Activated naive CD8-positive, alpha-beta T cell treated with anti-CD3 and anti-CD28 coated beads, Interleukin-2, amount 50 U/mL, for 16 hours (primary cell): ENCODE results near the gene YIPF2.
"Not testable (repeated sequence)": the region's sequence is repeated elsewhere in the genome, so short reads cannot be mapped to it uniquely, and the experiment has no call there.

Experiments used
- DNase-seq: peaks from one replicate; pipeline ENCODE4 v3.0.0-alpha.2; 2020; ENCODE audit warnings: low read depth, low spot score

Gene YIPF2

DNA sequence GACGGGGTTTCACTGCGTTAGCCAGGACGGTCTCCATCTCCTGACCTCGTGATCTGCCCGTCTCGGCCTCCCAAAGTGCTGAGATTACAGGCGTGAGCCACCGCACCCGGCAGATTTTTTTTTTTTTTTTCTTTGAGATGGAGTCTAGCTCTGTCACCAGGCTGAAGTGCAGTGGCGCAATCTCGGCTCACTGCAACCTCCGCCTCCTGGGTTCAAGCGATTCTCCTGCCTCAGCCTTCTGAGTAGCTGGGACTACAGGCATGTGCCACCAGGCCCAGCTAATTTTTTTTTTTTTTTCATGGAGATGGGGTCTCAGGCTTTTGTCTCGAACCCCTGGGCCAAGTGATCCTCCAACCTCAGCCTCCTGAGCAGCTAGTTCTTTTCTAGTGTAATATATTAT lies 13.2 kb upstream of the YIPF2 start:
- not testable (repeated sequence) for DNase-seq

- DNase-seq: no peak
Measured at GRCh38 chr19:10936661-10937084, 8.2 kb upstream of the YIPF2 start.

- no peak for DNase-seq
Measured at GRCh38 chr19:10935371-10936059, 7.1 kb upstream of the YIPF2 start.

DNA sequence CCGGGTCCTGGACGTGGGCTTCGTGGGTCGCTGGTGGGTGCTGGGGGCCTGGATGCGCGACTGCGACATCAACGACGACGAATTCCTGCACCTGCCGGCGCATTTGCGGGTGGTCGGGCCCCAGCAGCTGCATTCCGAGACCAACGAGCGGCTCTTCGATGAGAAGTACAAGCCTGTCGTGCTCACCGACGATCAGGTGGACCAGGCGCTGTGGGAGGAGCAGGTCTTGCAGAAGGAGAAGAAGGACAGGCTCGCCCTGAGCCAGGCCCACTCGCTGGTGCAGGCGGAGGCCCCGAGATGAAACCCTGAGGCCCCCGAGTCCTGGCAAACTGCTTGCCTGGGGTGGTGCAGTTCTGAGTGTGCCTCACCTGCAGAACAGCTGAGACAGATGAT lies 959 bp upstream of the YIPF2 start:
- DNase-seq: no peak

DNA sequence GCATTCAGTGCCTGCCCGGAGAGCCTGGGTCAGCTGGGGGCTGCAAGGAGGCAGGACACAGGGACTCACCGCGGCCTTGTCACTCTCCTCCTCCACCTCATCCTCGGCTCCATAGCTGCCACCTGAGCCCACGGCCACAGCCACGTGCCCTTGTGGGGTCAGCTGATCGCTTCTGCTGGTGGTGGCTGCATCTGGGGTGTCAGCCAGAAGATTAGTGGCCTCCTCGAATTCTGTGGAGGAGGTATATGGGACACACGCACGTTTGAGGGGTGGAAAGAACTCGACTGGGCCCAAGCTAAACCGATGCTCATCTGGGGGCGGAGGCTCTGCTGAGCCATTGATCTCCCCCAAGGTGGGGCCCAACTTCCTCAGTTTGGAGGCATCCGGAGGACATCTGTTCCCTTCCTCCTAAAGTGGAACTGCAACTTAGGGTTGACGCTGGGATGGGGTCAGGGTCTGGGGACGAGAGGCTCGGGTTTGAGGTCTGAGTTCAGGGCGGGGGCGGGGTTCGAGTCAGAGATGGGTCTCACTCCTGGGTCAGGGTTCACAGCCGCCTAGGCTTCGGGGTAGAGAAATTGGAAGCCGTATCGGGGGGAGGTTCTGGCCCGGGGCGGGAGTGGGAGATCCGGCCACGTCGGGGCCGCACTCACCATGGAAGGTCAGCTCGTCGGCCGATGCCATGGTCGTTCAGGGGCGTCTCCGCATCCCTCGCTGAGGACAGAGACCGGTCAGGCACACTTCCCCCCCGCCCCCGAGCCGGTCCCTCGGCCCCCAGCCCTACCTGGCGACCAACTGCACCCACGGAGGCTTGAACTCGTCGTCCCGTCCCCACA lies 493 bp downstream of the YIPF2 start:
- DNase-seq: no peak

DNA sequence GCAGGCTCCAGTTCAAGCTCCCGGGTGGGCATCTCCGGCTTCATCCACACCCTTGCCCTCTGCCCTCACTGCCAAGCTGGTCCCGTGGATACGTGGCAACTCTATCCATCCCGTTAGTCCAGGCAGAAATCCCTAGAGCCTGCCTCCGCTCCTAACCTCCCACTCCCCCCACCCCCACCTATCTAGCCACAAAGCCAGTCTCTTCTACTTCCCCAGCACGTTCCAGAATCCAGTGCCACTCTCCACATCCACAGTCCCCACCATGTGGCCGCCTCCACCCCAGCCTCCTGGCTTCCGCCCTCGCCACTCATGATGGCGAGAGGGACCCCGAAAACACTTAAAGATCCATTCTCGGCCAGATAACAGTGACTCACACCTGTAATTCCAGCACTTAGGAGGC lies 3.8 kb downstream of the YIPF2 start:
- DNase-seq: no peak

DNA sequence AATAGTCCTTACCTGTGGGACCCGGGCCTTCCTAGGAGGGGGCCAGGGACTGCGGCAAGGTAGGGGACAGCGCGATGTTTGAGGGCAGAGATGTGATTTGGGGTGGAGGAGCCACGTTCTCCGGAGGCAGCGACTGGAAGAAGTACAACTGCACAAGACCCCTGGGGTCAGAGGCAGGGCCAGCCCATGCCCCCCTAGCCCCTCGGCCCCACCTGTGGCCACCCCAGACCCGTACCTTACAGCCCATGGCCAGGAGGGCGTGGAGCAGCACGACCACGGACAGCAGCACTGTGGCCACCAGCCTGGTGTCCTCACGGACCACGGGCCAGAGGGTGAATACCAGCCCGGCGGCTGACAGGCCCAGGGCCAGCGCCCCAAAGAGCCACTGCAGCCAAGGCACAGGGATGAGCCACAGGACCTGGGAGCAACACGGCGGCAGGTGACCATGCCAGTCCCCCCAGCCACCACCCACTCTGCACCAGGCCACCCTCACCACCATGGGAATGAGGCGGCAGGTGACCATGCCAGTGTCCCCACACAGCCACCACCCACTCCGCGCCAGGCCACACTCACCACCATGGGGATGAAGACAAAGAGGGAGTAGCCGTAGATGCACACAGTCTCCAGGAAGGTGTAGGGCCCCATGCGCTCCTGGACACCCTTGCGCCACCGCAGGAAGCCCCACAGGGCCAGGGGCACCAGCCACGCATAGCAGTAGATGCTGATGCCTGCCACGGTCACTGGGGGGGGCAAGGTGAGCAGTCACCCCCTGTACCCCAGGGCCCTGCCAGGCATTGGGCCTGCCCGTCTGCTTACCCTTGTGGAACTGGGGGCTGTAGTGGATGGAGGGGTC lies 5.0 kb downstream of the YIPF2 start:
- no peak for DNase-seq

GRCh38 chr19:10922638-10923014 lies 5.8 kb downstream of the YIPF2 start:
- DNase-seq: no peak

- no peak for DNase-seq
Measured at GRCh38 chr19:10921910-10922637, 6.4 kb downstream of the YIPF2 start.

- DNase-seq: no peak
Measured at GRCh38 chr19:10921199-10921909, 7.1 kb downstream of the YIPF2 start.

DNA sequence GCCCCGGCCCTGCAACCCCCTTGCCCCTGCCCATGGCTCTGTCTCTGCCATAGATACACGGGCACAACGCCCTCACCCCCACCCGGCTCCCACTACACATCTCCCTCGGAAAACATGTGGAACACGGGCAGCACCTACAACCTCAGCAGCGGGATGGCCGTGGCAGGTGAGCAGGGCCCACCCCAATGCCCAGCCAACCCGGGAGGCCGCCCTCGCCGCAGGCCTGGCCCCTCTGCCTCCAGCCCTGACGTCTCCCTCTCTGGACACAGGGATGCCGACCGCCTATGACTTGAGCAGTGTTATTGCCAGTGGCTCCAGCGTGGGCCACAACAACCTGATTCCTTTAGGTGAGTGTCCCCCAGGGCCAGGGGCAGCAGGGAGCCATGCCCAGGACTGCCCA lies 7.7 kb downstream of the YIPF2 start:
- no peak for DNase-seq

- no peak for DNase-seq
Measured at GRCh38 chr19:10920288-10920655, 8.2 kb downstream of the YIPF2 start.

- no peak for DNase-seq
Measured at GRCh38 chr19:10919352-10920287, 8.8 kb downstream of the YIPF2 start.

DNA sequence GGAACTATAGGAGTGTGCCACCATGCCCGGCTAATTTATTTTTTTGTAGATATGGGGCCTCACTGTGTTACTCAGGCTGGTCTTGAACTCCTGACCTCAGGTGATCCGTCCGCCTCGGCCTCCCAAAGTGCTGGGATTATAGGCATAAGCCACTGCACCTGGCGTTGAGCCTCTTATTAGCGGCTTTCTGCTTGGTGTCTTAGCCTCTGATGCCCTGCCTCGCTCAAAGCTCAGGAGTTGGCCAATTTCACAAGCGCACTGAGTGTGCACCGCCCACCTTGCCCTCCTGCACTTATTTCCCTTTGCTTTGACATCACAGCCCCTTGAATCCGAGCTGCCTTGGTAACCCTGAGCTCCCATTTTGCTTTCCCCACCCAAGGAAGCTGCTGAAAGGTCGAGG lies 10.1 kb downstream of the YIPF2 start:
- DNase-seq: no peak

DNA sequence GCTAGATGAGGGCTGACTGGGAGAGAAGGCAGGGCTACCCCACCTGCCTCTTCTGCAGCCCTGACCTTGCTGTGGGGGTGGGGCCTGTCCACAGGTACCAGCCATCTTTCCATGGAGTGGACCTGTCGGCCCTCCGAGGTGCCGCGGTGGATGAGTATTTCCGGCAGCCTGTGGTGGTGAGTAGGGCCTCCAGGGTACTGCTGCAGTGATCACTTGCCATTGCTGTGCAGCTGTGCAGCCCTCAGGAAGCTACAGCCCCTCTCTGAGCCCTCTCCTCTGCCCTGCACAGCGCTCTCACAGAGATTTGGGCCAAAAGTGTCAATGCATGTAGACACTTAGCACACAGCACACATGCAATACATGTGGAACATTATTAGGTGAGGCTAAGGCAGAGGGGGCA lies 11.8 kb downstream of the YIPF2 start:
- no peak for DNase-seq

DNA sequence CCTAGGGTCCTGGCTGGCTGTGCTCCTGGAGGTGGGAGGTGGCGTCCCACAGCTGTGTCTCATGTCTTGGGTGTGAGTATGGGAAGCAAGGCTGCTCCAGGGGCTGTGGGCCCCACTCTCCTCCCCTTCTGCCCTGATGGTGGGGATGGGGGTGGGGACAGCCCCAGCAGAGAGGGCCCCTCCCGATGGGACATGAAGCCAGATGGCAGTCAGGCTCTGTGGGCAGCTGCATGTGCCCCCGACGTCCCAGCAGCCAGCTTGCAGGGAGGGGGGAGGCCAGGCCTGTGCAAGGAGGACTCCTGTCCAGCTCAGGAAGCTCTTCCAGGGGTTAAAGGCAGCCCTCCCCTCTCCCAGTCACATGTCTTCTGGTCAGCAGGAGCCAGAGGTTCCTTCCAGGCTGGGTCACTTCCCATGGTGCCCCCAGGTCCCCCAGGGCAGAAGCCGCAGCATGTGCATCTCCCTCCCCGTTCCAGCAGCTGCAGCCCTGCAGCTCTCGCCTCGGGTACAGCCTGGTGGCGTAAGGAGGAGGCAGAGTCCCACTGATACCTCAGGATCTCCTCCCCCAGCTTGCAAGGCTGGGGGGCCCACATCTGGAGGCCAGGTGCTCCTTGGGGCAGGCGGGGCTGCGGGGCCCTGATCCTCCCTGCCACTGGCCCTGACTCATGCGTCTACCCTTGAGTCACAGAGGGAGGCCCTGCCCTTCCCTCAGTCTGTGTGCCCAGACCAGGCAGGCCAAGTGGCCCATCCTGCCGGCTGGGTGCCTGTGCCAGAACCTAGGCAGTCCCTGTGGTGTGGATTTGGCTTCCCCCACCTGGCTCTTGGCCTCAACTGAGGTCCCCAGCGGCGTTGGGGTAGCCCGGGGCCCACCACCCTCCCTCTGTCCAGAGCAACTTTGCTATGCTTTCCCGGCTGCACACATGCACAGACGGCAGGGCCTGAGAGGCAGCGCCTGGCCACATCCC lies 13.0 kb downstream of the YIPF2 start:
- DNase-seq: no peak

DNA sequence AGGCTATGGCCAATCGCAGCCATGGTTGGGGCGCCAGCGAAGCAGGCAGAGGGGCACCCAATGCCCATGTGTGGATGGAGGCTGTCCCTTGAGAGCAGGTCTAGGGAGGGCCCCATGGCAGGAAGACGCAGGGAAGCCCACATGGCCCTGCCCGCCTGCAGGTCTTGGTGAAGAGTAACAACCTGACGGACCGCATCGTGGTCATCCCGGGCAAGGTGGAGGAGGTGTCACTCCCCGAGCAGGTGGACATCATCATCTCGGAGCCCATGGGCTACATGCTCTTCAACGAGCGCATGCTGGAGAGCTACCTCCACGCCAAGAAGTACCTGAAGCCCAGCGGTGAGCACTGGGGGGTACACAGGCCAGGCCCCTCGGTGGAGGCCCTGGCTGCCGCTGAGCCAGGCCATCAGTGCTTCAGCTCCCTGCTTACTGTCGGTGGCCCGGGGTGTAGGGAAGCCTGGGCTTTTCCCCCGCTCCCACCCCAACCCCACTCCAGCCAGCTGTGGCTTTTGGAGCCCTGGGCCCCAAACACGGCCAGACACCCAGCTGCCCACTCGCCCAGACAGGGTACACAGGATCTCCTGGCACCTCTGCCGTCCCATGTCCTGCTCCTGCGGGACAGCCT lies 14.6 kb downstream of the YIPF2 start:
- DNase-seq: no peak

GRCh38 chr19:10912619-10913018 lies 15.8 kb downstream of the YIPF2 start:
- no peak for DNase-seq
